ENCODE measurements around the gene MRPL28.

Gene MRPL28

GRCh38 chr16:381789-382717, 11.7 kb upstream of the MRPL28 start, which contains the start of gene PGAP6:
PGAP6 (minus strand) TSS chr16:381978; CDS start chr16:381821, 157 bp downstream.
- Histone ChIP-seq H3K27me3 (ENCODE audit: insufficient read depth, poor library complexity, severe bottlenecking) (no peaks in the 10 kb centered on the region), H3K4me1 (ENCODE audit: insufficient read depth, poor library complexity, severe bottlenecking) (peaks cover 7% of the 10 kb centered on the region), H3K27ac (ENCODE audit: poor library complexity, severe bottlenecking) (peak within 1 kb of the TSS; percentile 69), H3K36me3 (ENCODE audit: low read depth) (peaks cover 2% of the 10 kb centered on the region; the same call in 1 of the 2 replicates), H3K4me3 (ENCODE audit: severe bottlenecking) (peak within 1 kb of the TSS; percentile 59), H3K9me3 (ENCODE audit: severe bottlenecking) (no peaks in the 10 kb centered on the region)
- no peak for ATAC-seq (ENCODE audit: low read depth)
- no peak for DNase-seq (ENCODE audit: low spot score)
- no peak for TF ChIP-seq CTCF (IDR thresholded peaks at IDR 0.05; ENCODE audit: poor library complexity, severe bottlenecking)

GRCh38 chr16:381012-381788, 10.9 kb upstream of the MRPL28 start:
- peak overlapping the region; percentile 69 for H3K27ac ChIP-seq (ENCODE audit: poor library complexity, severe bottlenecking)

GRCh38 chr16:380762-381011, 10.3 kb upstream of the MRPL28 start:
- H3K36me3 ChIP-seq (ENCODE audit: low read depth) = peaks cover 9% of the 10 kb centered on the region; the same call in 1 of the 2 replicates
- DNase-seq (ENCODE audit: low spot score) (no peak), ATAC-seq (ENCODE audit: low read depth) (peak; percentile 24)
- no peak for TF ChIP-seq CTCF (IDR thresholded peaks at IDR 0.05; ENCODE audit: poor library complexity, severe bottlenecking)
- peaks cover 7% of the 10 kb centered on the region for H3K4me1 ChIP-seq (ENCODE audit: insufficient read depth, poor library complexity, severe bottlenecking)
- peak overlapping the region; percentile 69 for H3K27ac ChIP-seq (ENCODE audit: poor library complexity, severe bottlenecking)
- H3K4me3 ChIP-seq (ENCODE audit: severe bottlenecking) = peak overlapping the region; percentile 59
- H3K9me3 ChIP-seq (ENCODE audit: severe bottlenecking) = no peaks in the 10 kb centered on the region
- H3K27me3 ChIP-seq (ENCODE audit: insufficient read depth, poor library complexity, severe bottlenecking) = no peaks in the 10 kb centered on the region

More at GRCh38 chr16:381012-381788, 10.9 kb upstream of the MRPL28 start:
- ATAC-seq (ENCODE audit: low read depth) (peak; percentile 24), DNase-seq (ENCODE audit: low spot score) (peak; percentile 55)
- Histone ChIP-seq H3K4me1 (ENCODE audit: insufficient read depth, poor library complexity, severe bottlenecking) (peaks cover 7% of the 10 kb centered on the region), H3K4me3 (ENCODE audit: severe bottlenecking) (peak overlapping the region; percentile 59), H3K27me3 (ENCODE audit: insufficient read depth, poor library complexity, severe bottlenecking) (no peaks in the 10 kb centered on the region), H3K36me3 (ENCODE audit: low read depth) (peaks cover 7% of the 10 kb centered on the region; the same call in 1 of the 2 replicates), H3K9me3 (ENCODE audit: severe bottlenecking) (no peaks in the 10 kb centered on the region)
- TF ChIP-seq CTCF (IDR thresholded peaks at IDR 0.05; ENCODE audit: poor library complexity, severe bottlenecking) = no peak

GRCh38 chr16:379961-380761, 9.8 kb upstream of the MRPL28 start:
- TF ChIP-seq CTCF (IDR thresholded peaks at IDR 0.05; ENCODE audit: poor library complexity, severe bottlenecking) = no peak
- Histone ChIP-seq H3K36me3 (ENCODE audit: low read depth) (peaks cover 9% of the 10 kb centered on the region; the same call in 1 of the 2 replicates), H3K27me3 (ENCODE audit: insufficient read depth, poor library complexity, severe bottlenecking) (no peaks in the 10 kb centered on the region), H3K27ac (ENCODE audit: poor library complexity, severe bottlenecking) (peak overlapping the region; percentile 69), H3K9me3 (ENCODE audit: severe bottlenecking) (no peaks in the 10 kb centered on the region), H3K4me3 (ENCODE audit: severe bottlenecking) (peak overlapping the region; percentile 59), H3K4me1 (ENCODE audit: insufficient read depth, poor library complexity, severe bottlenecking) (peaks cover 7% of the 10 kb centered on the region)
- no peak for ATAC-seq (ENCODE audit: low read depth)
- DNase-seq (ENCODE audit: low spot score) = no peak

Measured in RWPE2 (cell line).